GM10248 (cell line): ENCODE data around the gene KCNK15.

Experiments used
- CTCF ChIA-PET: fragments of 300-600 bp; sonication (Branson Sonifier 250); formaldehyde crosslinking; extraction: SDS; loops from one replicate; lab custom pipeline; 2021; ENCODE audit warnings: antibody characterized with exemption; lab: Yijun Ruan, JAX
- POLR2A ChIA-PET: fragments of 350-650 bp; sonication (Branson Sonifier 250); formaldehyde crosslinking; extraction: SDS; loops from one replicate; lab custom pipeline; 2020; ENCODE audit warnings: antibody characterized with exemption; lab: Yijun Ruan, JAX
- DNase-seq: peaks from one replicate; pipeline ENCODE4 v3.0.0; 2012; ENCODE audit errors: extremely low spot score
- TF ChIP-seq, protein P1 (sequence below): IDR thresholded peaks from 2 replicates; pipeline ENCODE4 v1.5.1; 2012; ENCODE audit warnings: mild to moderate bottlenecking, low read depth; ENCODE audit errors: extremely low read depth, missing control alignments, control extremely low read depth

KCNK15 gene

DNA sequence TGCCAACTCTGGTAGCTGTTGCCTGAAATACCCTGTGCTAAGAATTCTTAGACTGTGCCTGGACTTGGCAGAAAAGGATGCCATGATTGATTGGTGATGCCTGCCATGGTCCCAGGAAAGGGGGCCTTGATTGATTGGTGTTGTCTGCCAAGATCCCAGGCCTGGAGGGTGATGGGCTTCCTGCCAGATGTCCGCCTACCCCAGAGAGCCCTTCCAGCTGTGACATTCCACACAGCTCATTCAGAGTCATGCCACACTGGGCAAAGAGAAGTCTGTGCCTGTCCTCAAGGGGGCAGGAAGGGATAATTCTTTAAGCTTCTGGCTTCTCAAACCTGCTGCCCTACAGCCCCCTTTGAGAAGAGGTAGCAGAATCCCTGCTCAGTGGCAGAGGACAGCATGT lies 40.1 kb downstream of the KCNK15 start:
- POLR2A ChIA-PET: no interaction called here

DNA sequence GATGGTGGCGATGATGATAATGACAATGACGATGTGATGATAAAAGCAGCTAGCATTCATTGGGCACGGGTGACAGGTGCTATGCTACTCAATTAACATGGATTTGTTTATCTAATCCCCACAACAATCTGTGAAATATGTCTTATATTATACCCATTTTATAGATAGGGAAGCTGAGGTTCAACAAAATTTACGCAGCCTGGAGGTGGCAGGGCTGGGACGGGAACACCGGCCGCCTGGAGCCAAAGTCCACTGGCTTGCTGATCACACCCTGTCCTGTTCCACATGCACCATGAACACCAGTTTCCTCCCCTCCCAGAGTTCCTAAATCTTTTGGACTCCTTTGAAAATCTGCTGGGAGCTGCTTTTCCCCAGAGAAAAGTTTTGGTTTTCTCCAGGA lies 41.6 kb downstream of the KCNK15 start:
- DNase-seq: no peak
- TF ChIP-seq, protein P1, sequence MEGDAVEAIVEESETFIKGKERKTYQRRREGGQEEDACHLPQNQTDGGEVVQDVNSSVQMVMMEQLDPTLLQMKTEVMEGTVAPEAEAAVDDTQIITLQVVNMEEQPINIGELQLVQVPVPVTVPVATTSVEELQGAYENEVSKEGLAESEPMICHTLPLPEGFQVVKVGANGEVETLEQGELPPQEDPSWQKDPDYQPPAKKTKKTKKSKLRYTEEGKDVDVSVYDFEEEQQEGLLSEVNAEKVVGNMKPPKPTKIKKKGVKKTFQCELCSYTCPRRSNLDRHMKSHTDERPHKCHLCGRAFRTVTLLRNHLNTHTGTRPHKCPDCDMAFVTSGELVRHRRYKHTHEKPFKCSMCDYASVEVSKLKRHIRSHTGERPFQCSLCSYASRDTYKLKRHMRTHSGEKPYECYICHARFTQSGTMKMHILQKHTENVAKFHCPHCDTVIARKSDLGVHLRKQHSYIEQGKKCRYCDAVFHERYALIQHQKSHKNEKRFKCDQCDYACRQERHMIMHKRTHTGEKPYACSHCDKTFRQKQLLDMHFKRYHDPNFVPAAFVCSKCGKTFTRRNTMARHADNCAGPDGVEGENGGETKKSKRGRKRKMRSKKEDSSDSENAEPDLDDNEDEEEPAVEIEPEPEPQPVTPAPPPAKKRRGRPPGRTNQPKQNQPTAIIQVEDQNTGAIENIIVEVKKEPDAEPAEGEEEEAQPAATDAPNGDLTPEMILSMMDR: no peak
- ChIA-PET CTCF (interaction anchor here (1.3 kb wide), 1 partner anchor 102 kb away, joined by 4 read pairs; no protein-coding TSS in a partner anchor), POLR2A (no interaction called here)

More for the DNA sequence above, 40.1 kb downstream of the KCNK15 start:
- DNase-seq: no peak
- CTCF ChIA-PET: interaction anchor here (1.7 kb wide), 1 partner anchor 506 kb away, joined by 4 read pairs; no protein-coding TSS in a partner anchor
- TF ChIP-seq, protein P1: no peak

DNA sequence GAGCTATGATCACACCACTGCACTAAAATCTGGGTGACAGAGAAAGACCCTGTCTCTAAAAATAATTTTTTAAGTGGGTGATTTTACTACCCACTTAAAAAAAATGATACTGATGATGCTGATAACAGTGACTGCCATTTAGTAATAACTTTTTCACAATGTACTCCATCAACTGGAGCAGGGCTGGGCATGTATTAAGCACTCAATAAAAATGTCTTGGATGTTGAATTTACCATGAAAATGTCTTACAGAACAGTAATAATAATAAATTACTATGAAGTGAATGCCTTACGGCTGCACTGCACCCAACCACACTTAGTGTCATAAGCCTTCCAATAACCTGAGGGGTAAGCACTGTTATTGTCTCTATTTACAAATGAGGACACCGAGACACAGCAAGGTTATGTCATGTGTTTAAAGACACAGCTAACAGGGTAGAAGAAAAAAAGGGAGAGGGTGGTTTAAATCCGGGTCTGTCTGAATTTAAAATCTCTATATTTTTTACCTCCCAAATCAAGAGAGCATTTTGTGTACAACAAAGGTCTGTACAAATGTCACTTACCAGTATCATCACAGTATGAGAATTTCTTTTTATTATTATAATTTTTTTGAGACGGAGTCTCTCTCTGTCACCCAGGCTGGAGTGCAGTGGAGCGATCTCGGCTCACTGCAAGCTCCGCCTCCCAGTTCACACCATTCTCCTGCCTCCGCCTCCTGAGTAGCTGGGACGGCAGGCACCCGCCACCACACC lies 43.2 kb downstream of the KCNK15 start:
- POLR2A ChIA-PET: no interaction called here
- no peak for DNase-seq
- TF ChIP-seq, protein P1: no peak
- CTCF ChIA-PET: no interaction called here

DNA sequence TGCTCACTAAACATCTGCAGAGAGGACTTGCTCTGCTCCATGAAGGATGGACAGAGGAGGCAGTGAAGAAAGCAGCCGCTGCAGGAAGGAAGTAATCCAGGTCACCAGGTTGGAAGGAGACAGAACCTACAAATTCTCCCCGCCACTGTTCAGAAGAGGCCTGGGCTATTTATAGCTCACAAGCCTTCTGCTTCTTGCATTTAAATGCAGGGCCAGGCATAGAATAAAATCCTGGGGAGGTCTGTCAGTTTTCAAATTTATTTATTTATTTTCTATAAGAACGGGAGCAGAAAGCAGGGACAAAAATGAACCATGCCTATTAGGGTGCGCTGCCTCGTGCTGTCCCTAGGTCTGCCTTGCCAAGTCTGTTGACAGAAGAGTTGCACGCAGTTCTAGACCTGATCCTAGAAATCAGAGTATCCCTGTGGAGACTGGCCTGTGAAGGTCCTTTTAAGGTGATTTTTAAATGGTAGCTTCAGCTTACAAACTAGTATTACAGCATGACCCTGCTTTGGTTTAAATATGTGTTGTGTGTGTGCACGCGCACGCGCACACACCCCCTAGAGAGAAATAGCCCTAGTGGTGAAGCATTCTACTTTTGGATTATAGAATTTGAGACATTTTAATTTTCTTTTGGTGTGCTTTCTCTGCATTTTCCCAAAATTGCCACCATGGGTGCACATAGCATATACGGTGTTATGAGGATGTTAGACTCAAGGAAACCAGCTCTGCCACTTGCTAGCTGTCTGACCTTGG lies 45.2 kb downstream of the KCNK15 start:
- ChIA-PET CTCF (no interaction called here), POLR2A (no interaction called here)
- DNase-seq: no peak
- TF ChIP-seq, protein P1: no peak

DNA sequence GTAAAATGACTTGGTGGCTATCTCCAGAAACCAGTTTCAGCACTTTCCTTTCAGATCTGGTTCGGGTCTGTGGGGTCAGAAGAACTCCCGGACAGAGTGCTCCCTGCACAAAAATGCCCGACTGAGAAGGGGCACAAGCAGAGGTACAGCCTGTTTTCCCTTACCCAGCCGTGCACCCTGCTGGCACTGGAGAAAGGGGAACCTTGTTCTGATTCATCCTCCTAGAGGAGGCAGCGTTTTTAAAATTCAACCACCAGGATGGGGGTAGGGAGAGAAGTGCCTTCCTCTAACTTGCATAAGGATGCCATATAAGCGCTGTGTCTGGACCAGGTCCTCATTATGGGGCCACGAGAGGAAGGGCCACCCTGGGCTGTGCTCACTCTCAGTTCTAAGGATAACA lies 47.1 kb downstream of the KCNK15 start:
- TF ChIP-seq, protein P1: no peak
- ChIA-PET POLR2A (no interaction called here), CTCF (no interaction called here)
- DNase-seq: no peak

DNA sequence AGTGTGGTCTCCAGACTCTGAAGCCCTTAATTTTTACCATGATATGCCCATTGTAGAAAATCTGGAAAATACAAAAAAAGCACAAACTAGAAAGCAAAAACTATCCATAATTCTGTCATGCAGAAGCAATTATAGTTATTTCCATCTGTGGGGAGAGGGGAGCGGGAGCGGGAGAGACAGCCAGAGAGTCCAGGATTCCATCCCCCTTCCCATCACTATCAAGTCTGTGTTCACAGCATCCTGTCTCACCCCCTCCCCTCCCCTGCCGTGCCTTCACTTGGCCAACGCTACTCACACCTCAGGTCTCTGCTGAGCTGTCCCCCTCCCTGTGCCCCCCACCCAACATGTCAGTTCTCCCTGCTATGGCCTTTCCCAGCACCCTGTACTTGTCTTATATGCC lies 50.2 kb downstream of the KCNK15 start:
- CTCF ChIA-PET: interaction anchor here (1.4 kb wide), 1 partner anchor 19 kb away, joined by 3 read pairs; no protein-coding TSS in a partner anchor
- DNase-seq: no peak
- TF ChIP-seq, protein P1: no peak
- POLR2A ChIA-PET: no interaction called here
